ENCODE measurements around the gene PIGC. TPM values are rescaled to one million over a fixed set of nuclear protein-coding genes. Genes with fewer than 3 reads are reported as not detected.
"Not testable (repeated sequence)": the region's sequence is repeated elsewhere in the genome, so short reads cannot be mapped to it uniquely, and the experiment has no call there.

PIGC gene
- total RNA-seq, 4 donors from 2014 or later = 19.0 to 24.5 (median 20.4) TPM

DNA sequence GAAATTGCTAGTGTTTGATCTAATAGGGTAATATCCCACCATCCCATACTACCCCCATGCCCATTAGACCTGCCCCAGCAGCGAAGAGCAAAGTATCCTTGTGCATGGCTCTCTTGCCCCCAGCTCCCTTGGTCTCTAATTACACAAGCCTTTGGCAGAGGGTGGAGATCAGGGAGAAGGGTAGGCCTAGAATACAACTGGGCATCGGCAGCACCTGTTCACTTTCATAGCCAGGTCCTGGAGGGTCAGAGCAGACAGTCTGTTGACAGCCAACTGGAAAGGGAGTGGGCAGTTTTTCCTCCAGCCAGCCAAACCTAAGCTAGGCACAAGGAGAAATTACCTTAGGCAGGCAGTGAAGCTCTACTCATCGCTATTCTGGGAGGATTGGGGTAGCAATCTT, 2.7 kb upstream of the PIGC start:
- DNase-seq = no peak
- no peaks in the 10 kb centered on the region for H3K27me3 ChIP-seq
- no peak overlapping the region for H3K4me3 ChIP-seq
- no peaks in the 10 kb centered on the region for H3K9me3 ChIP-seq
- TF ChIP-seq POLR2A (IDR thresholded peaks at IDR 0.05) = no peak
- TF ChIP-seq, protein P1, sequence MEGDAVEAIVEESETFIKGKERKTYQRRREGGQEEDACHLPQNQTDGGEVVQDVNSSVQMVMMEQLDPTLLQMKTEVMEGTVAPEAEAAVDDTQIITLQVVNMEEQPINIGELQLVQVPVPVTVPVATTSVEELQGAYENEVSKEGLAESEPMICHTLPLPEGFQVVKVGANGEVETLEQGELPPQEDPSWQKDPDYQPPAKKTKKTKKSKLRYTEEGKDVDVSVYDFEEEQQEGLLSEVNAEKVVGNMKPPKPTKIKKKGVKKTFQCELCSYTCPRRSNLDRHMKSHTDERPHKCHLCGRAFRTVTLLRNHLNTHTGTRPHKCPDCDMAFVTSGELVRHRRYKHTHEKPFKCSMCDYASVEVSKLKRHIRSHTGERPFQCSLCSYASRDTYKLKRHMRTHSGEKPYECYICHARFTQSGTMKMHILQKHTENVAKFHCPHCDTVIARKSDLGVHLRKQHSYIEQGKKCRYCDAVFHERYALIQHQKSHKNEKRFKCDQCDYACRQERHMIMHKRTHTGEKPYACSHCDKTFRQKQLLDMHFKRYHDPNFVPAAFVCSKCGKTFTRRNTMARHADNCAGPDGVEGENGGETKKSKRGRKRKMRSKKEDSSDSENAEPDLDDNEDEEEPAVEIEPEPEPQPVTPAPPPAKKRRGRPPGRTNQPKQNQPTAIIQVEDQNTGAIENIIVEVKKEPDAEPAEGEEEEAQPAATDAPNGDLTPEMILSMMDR (IDR thresholded peaks at IDR 0.05) = no peak
- H3K4me1 ChIP-seq = peaks cover 0 to 26% (median 7%) of the 10 kb centered on the region in 4 donors
- no peaks in the 10 kb centered on the region for H3K36me3 ChIP-seq
- H3K27ac ChIP-seq = no peak overlapping the region

DNA sequence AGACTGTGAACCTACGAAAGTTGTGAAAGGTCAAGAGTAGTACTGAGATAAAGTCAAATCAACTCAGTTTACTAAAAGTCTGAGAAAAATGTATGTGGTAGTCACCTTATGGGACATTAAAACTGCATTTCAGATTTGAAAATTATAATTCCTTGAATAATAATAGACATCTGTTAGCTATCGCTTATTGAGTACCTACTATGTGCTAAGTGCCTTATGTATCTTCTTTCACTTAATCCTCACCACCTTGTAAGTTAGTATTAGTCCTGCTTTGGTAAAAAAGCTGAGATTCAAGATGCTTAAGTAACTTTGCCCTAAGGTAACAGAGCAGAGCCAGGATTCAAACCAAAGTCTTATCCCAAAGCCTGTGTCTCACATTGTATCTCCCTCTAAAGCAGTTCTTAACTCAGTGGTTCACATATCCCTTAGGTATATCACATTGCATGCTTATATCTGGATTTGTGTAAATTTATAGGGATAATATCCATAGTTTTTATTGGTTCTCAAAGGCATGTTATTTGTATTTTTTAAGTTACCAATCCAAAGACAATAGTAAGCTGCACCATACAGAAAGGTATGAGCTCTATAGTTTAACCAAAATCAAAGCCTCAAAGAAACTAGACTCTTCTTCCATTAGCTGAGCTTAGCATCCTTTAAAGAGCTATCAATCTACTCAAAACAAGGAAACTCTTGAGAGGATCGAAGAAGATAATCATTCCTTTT, 865 bp downstream of the PIGC start:
- H3K9me3 ChIP-seq = no peaks in the 10 kb centered on the region
- H3K27ac ChIP-seq = peak overlapping the region in 2 of 4 donors; percentile 85

DNA sequence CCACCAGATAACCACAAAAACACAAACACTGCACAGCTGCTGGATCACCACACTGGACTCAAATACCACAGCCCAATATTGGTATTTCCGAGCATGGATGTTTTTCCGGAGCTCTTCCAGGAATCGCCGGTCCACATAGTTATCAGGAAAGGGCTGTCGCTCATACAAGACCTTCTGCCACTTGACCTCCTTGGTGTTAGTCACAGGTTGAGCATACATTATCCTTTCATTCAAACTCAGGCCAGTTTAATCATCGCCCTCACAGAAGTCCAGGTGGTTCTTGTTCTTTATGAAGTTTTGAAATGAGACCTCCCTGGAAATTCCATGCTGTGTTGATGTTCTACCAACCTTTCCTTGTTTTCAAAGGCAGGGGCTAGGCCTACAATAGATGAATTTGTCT, 1.5 kb downstream of the PIGC start:
- Histone ChIP-seq H3K36me3 (no peaks in the 10 kb centered on the region), H3K27me3 (no peaks in the 10 kb centered on the region), H3K9me3 (no peaks in the 10 kb centered on the region), H3K4me1 (peaks cover 0 to 8% (median 1%) of the 10 kb centered on the region in 4 donors), H3K4me3 (no peak overlapping the region), H3K27ac (no peak overlapping the region)
- DNase-seq = no peak
- TF ChIP-seq POLR2A (IDR thresholded peaks at IDR 0.05) = no peak
- TF ChIP-seq, protein P1 (IDR thresholded peaks at IDR 0.05) = no peak

More for the DNA sequence above, 865 bp downstream of the PIGC start:
- DNase-seq = no peak
- no peaks in the 10 kb centered on the region for H3K27me3 ChIP-seq
- H3K36me3 ChIP-seq = no peaks in the 10 kb centered on the region
- TF ChIP-seq POLR2A (IDR thresholded peaks at IDR 0.05) = no peak
- TF ChIP-seq, protein P1 (IDR thresholded peaks at IDR 0.05) = no peak
- H3K4me3 ChIP-seq = peak overlapping the region; percentile 83 to 93 (median 86)
- peaks cover 0 to 8% (median 1%) of the 10 kb centered on the region in 4 donors for H3K4me1 ChIP-seq

DNA sequence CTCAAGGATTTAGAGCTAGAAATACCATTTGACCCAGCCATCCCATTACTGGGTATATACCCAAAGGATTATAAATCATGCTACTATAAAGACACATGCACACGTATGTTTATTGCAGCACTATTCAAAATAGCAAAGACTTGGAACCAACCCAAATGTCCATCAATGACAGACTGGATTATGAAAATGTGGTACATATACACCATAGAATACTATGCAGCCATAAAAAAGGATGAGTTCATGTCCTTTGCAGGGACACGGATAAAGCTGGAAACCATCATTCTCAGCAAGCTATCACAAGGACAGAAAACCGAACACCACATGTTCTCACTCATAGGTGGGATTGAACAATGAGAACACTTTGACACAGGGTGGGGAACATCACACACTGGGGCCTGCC, 6.7 kb downstream of the PIGC start:
- H3K27ac ChIP-seq, H3K36me3 ChIP-seq, DNase-seq, H3K27me3 ChIP-seq, H3K4me1 ChIP-seq, H3K9me3 ChIP-seq, H3K4me3 ChIP-seq: not testable (repeated sequence)

DNA sequence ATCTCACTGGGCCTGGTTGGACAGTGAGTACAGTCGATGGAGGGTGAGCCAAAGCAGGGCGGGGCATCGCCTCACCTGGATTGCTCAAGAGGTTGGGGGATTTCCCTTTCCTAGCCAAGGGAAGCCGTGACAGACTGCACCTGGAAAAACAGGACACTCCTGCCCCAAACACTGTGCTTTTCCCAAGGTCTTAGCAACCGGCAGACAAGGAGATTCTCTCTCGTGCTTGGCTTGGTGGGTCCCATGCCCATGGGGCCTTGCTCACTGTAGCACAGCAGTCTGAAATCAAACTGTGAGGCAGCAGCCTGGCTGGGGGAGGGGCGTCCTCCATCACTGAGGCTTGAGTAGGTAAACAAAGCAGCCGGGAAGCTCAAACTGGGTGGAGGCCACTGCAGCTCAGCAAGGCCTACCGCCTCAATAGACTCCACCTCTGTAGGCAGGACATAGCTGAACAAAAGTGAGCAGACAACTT, 12.1 kb downstream of the PIGC start:
- no peaks in the 10 kb centered on the region for H3K27me3 ChIP-seq
- no peaks in the 10 kb centered on the region for H3K36me3 ChIP-seq
- no peak overlapping the region for H3K4me3 ChIP-seq
- no peaks in the 10 kb centered on the region for H3K4me1 ChIP-seq
- H3K9me3 ChIP-seq = no peaks in the 10 kb centered on the region
- DNase-seq = peak; percentile 30 to 75 (median 75)
- peak overlapping the region in 1 of 4 donors; percentile 59 for H3K27ac ChIP-seq
- TF ChIP-seq, protein P1 (IDR thresholded peaks at IDR 0.05) = no peak
- no peak for TF ChIP-seq POLR2A (IDR thresholded peaks at IDR 0.05)

DNA sequence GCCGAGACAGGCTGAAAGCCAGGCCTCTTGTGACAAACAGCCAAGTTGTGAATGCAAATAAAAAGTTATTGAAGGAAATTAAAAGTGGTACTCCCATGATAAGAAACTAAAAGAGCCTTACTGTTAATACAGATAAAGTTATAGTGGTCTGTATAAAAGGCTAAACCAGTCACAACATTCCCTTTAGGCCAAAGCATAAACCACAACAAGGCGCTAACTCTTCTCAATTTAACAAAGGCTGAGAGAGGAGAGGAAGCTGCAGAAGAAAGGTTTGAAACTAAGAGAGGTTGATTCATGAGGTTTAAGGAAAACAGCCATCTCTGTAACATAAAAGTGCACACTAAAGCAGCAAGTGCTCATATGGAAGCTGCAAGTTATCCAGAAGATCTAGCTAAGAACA, 12.7 kb downstream of the PIGC start:
- no peaks in the 10 kb centered on the region for H3K4me1 ChIP-seq
- H3K9me3 ChIP-seq = no peaks in the 10 kb centered on the region
- no peaks in the 10 kb centered on the region for H3K27me3 ChIP-seq
- DNase-seq = no peak
- no peaks in the 10 kb centered on the region for H3K36me3 ChIP-seq
- H3K27ac ChIP-seq = peak overlapping the region in 1 of 4 donors; percentile 59
- no peak overlapping the region for H3K4me3 ChIP-seq
- no peak for TF ChIP-seq POLR2A (IDR thresholded peaks at IDR 0.05)
- TF ChIP-seq, protein P1 (IDR thresholded peaks at IDR 0.05) = no peak
